Fibroblast of villous mesenchyme (primary cell): ENCODE results near the gene SLC35F4. TPM values are rescaled to one million over a fixed set of nuclear protein-coding genes. Genes with fewer than 3 reads are reported as not detected.

Experiments
- DNase-seq: peaks from one replicate; pipeline ENCODE4 v3.0.0-alpha.2; 2010; ENCODE audit warnings: low read depth
- H3K4me3 ChIP-seq: 2 replicates; pipeline ENCODE4 v1.5.1; 2011; ENCODE audit warnings: low read depth, mild to moderate bottlenecking, low read length
- CTCF ChIP-seq: IDR thresholded peaks from 2 replicates; pipeline ENCODE4 v1.5.1; 2012; ENCODE audit warnings: low read depth, mild to moderate bottlenecking, low read length; ENCODE audit not compliant: insufficient read depth
- total RNA-seq: library from RNA; depleted of rRNA; stranded (reverse); fragments of >200 nt; gene quantifications from 2 replicates; pipeline ENCODE4 v1.2.3, GENCODE V29; 2012

SLC35F4 gene
- total RNA-seq, 1 donor = not detected

GRCh38 chr14:57833323-57833722, 32.6 kb downstream of the SLC35F4 start:
- DNase-seq = peak; percentile 77
- no peak for TF ChIP-seq CTCF

GRCh38 chr14:57831981-57832380, 33.9 kb downstream of the SLC35F4 start:
- no peak for TF ChIP-seq CTCF
- no peak overlapping the region for H3K4me3 ChIP-seq
- DNase-seq = no peak

More at GRCh38 chr14:57833323-57833722, 32.6 kb downstream of the SLC35F4 start:
- no peak overlapping the region for H3K4me3 ChIP-seq

GRCh38 chr14:57828713-57829112, 37.2 kb downstream of the SLC35F4 start:
- no peak overlapping the region for H3K4me3 ChIP-seq
- DNase-seq = no peak
- TF ChIP-seq CTCF = no peak

GRCh38 chr14:57823015-57823660, 42.8 kb downstream of the SLC35F4 start:
- no peak overlapping the region for H3K4me3 ChIP-seq
- no peak for TF ChIP-seq CTCF
- DNase-seq = no peak

- no peak for TF ChIP-seq CTCF
- no peak overlapping the region for H3K4me3 ChIP-seq
- DNase-seq = no peak
Measured at GRCh38 chr14:57822081-57822480, 43.8 kb downstream of the SLC35F4 start.

GRCh38 chr14:57820581-57820980, 45.3 kb downstream of the SLC35F4 start:
- no peak overlapping the region for H3K4me3 ChIP-seq
- no peak for DNase-seq
- no peak for TF ChIP-seq CTCF

- no peak for DNase-seq
- TF ChIP-seq CTCF = no peak
Measured at GRCh38 chr14:57818511-57818910, 47.4 kb downstream of the SLC35F4 start.

More at GRCh38 chr14:57818511-57818910, 47.4 kb downstream of the SLC35F4 start:
- H3K4me3 ChIP-seq = no peak overlapping the region
